ENCODE data around the gene PCDH10. TPM values are rescaled to one million over a fixed set of nuclear protein-coding genes. Genes with fewer than 3 reads are reported as not detected.

The PCDH10 gene
- 10 to 100 TPM in 1 of 4 donors, 1 to 10 TPM in 3; 4.6 to 17.5 (median 6.3) TPM for polyA plus RNA-seq (ENCODE audit: insufficient read length in 4 of 4)

GRCh38 chr4:133148690-133149363 is at the start of gene PCDH10:
TSS of gene PCDH10 (plus strand) at chr4:133149294. CDS start at chr4:133150141, 847 bp downstream.
- DNase-seq (ENCODE audit: low read depth in 4 of 4, low spot score in 3 of 4): peak; percentile 84 to 92 (median 89)

DNA sequence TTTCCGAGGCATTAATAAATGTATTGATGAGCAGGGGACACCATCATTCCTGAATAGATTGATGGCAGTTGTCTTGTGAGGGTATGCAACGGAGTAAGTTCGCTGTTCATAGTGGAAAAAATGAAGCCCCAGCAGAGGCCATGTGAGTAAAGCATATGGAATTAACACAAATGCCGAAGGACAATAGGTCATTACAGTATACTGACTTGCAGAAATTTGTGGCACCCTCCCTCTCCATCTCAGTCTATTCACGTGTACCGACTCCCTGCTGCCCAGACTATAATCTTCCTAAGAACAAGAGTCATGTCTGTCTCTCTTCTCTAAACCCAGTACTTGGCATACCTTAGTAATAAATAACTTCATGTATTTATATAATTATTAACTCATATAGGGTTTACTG is 47.1 kb upstream of the PCDH10 start:
- DNase-seq (ENCODE audit: low read depth in 4 of 4, low spot score in 3 of 4): no peak

DNA sequence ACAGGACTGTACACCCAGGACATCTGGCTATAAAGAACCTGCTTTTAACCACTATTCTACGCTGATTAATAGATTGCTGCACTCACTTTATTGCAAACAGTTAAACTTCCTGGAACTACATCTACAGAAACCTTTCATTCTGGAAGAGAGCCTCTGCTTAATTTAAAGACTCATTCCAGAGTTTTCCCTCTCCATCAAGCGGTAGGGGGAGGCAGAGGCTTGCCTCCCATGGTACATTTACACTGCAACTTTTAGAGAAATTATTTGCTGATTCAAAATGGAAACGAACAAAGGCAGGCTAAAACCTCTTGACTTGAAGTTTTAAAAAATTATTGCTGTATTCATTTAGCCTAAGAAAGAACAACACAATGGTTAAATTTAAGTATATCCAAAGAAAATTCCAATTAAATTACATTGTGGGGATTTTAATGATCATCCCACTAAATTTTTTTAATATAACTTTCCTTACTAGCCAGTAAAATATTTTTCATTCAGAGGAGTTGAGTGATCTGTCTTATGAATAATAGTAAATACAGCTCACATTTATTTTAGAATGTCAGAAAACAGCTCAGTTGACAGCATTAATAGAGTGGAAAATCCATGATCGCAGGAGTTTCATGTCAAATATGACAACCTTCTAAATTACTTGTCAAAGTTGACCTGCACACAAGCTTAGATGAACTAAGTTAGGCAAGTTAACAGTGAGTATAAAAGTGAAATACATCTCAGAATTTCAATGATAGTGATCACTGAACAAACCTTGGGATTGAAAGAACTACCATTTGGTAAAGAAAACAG is 46.3 kb upstream of the PCDH10 start:
- no peak for DNase-seq (ENCODE audit: low read depth in 4 of 4, low spot score in 3 of 4)

DNA sequence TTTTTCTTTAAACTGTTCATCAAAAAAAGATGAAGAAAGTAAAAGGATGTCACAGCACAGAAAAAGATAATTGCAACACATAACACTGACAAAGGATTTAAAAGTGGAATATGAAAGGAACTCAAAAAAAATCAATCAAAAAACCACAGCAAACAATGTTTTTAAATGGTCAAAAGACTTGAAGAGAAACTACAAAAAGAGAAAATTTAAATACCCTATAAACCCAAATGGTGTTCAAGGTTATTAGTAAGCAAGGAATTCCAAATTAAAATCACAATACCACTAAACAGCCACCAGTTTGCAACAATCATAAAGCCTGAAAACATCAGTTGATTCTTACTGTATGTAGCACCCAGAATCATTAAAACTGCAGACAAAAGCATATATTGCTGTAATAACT is 36.5 kb upstream of the PCDH10 start:
- DNase-seq (ENCODE audit: low read depth in 4 of 4, low spot score in 3 of 4): no peak

DNA sequence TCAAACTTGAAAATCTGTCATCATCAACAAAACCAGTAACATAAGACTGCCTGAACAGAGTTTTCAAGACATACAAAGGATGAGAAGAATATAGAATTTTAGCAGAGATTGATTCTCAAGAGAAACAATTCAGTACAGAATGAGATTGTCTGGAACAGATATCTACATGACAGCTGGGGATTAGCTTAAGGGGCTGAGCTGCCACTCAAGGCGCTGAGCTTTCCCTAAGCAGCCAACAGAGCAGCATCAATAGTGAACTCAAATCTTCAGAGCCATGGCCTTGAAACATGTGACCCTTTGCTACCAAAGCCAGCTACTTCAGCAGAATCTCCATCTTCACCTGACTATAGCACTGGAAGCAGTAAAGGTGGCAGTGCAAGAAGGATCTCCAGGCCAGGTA is 24.3 kb upstream of the PCDH10 start:
- no peak for DNase-seq (ENCODE audit: low read depth in 4 of 4, low spot score in 3 of 4)

DNA sequence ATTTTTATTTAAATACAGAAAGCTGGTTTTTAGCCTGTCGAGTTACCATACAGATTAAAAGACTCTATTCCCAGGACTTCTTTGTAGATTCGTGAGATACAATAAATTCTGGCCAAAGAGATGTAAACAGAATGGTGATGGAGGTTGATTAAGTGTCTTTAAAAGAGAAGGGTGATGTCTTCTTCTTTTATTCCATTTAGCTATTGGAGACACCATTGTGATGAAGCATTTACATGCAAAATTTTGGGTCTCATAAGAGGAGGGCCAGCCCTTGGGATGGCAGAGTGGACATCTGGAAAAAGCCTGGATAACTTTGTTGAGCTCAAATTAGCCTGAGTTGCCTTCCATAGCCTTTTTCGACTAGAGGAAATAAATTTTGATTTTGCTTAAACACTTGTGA is 21.6 kb upstream of the PCDH10 start:
- DNase-seq (ENCODE audit: low read depth in 4 of 4, low spot score in 3 of 4): no peak

DNA sequence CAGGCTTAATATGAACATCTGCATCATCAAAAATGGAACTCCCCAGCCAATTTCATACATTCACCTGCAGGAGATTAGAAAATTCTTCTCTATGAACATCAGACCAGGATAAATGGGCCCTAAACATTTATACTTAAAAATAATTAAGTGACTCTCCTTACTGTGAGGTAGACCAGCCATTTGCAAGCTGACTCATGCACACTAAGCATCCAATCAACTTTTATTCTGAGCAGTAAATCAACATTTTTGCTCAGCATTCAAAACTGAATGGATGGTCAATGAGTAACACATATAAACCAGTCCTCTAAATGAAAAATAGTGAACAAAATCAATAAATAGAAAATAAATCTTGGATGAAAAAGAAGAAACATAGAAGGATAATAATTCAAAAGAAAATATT is 19.9 kb upstream of the PCDH10 start:
- no peak for DNase-seq (ENCODE audit: low read depth in 4 of 4, low spot score in 3 of 4)

DNA sequence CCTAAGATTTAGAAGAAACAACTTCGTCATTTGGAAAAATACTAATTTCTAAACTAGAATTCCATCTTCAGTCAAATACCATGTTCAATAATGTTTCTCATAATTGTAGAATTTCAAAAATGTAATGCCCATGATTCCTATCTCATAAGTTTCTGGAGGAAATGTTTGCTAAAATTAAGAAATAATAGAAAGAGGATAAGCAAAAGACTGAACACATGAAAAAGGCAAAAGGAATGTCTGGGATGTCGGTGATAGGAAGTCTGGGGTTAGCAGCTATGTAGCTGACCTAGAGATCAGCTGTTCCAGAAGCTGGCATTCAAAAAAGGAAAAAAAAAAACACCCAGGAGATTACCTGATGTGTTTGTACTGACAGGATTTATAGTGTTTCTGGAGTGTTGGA is 18.9 kb upstream of the PCDH10 start:
- DNase-seq (ENCODE audit: low read depth in 4 of 4, low spot score in 3 of 4): no peak

DNA sequence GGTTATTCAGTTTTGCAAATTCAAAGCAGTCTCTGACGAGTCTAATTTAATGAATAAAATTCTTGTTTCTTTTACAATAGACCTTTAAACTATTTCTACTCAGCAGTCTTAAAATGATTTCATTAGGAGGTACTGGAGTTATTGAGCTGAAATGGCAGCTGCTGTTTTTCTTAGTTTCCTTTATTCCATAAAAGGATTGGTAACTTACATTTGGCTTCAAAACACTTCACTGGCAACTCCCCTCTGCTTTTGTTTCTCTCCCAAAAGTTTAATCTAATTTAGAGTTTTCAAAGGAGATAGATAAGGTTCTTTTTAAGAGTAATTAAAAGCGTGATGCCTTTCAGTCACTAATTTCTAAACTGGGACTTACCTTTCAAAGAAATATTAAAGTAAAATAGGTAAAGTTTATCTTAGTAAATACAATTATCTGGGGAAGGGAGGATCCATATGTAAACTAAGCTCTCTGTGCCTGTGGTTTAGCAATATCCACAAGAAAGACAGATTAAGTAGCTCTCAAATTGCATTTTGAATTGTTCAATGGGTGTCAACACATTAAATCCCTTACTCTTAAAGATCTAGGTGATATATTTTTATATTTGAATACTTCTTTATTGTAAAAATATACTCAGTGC is 17.1 kb upstream of the PCDH10 start:
- DNase-seq (ENCODE audit: low read depth in 4 of 4, low spot score in 3 of 4): no peak

DNA sequence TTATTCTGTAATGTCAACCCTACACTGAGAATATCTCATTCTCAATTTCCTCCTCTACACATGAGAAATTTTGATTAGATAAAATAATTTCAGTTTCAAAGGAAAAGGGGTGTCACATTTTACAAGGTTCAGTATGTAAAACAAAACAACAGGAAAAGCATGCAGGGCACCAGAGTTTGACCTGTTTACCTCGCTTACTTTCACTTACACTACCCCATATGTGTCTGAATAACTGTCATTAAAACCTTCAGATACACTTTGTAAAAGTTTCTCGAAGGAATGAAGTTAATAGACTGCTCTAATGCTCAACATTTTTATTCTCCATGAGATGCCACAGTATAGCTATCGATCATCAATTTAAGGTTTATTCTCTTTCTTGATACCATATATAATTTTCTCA is 12.3 kb upstream of the PCDH10 start:
- no peak for DNase-seq (ENCODE audit: low read depth in 4 of 4, low spot score in 3 of 4)

DNA sequence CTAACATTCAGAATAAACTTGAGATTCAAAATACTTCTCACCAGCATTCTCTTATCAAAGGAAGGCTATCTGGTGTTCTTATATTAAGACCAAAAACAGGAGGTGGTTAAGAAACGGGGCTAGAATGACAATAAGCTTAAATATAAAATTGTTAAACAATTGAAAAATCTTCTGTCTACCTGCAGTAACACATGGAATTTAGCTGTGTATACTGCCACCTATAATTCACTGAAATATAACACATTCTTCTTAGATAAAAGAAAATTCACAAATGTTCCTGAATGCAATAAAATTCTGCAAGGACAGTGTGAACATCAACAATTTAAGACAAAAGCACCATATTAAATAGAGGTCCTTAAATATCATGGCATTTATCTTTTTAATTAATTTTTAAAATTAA is 11.5 kb upstream of the PCDH10 start:
- DNase-seq (ENCODE audit: low read depth in 4 of 4, low spot score in 3 of 4): no peak

GRCh38 chr4:133143775-133144430 is 5.2 kb upstream of the PCDH10 start:
- DNase-seq (ENCODE audit: low read depth in 4 of 4, low spot score in 3 of 4): no peak

DNA sequence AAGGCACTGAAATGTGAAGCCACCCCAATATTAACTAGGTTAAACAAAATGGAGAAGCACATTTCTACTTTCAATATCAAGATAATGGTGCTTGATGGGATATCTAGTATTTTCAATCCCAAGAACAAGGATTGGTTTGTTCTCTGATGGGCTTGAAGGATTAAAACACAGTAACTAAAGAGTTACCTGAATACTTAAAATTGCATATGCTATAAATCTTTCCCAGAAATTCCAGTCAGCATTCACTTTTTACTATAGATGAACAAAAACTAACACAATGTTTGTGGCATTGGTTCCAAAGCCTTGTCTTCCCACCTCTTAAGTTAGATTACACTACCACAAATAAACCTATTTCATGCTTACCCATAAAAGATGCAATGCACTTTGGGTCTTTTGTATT is 3.9 kb upstream of the PCDH10 start:
- DNase-seq (ENCODE audit: low read depth in 4 of 4, low spot score in 3 of 4): no peak

DNA sequence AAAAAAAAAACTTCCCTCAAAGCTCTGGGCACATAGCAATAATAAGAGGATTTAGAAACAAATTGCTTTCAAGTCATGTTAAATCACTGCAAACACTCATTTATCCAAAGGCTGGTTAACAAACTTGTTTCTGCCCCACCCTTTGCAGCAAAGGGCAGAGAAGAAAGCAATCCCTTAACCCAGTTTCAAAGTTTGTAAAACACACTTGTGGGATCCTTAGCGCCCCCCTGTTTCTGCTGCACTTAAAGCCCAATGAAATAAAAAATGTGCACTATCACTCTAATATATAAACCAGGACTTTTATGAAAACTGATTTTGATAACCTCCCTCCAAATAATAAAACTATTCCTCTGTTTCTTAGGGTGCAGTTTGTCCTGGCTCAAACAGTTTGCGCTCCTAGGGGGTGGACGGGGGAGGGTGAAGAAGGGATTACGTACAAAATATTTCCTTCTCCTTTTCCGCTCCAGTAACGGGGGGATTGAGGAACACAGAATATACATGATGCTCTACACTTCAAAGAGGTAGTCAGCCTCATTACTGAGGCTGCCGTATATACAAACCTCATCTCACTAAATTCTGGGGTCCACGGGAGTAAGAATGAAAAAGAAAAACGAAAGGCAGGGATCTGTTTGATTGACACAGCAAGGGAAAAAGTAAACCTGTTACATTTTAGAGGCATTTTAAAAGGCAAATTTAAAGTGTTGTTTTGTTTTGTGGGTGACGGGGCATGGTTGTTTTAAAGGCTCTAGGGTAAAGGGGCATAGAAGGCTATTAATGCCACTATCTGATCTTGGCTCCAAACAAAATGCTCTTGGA is 3.1 kb upstream of the PCDH10 start:
- DNase-seq (ENCODE audit: low read depth in 4 of 4, low spot score in 3 of 4): no peak

GRCh38 chr4:133146574-133147241 is 2.4 kb upstream of the PCDH10 start:
- DNase-seq (ENCODE audit: low read depth in 4 of 4, low spot score in 3 of 4): peak in 2 of 4 donors; percentile 48 to 53

- no peak for DNase-seq (ENCODE audit: low read depth in 4 of 4, low spot score in 3 of 4)
Observed at GRCh38 chr4:133147286-133147821, 1.7 kb upstream of the PCDH10 start.

DNA sequence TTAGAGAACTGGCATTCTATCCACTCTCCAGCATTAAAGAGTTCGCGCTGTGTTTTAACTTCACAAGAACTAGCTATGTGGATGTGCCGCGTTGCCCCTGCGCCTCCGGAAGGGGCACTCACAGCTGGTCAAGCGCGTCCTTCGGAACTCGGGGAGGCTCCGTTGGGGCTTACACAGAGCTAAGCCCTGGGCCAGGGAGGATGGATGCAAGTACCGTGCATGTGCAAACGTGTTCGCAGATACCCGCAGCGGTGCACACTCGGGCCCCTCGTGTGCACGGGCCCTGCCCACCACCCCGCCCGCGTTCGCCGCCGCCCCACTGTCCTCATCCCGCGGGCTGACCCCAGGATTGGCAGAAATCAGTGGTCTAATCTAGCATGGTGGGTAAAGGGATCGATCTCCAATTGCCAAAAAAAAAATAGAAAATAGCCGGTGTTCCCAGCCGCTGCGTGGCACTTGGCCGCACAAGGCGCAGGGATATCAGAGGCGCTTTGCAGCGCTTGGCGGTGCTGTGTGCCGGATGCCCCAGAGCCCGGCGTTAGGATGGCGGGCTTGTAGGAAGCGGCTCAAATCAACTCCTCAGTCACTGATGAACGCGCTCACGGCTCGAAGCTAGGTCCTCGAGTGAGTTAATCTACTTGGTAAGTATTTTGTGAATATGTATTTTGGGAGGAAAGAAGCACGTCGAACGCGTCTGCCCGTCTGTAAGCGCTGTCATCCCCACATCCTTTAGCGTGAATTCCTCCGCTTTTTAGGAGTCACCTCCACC is 989 bp upstream of the PCDH10 start:
- peak in 1 of 4 donors; percentile 31 for DNase-seq (ENCODE audit: low read depth in 4 of 4, low spot score in 3 of 4)

DNA sequence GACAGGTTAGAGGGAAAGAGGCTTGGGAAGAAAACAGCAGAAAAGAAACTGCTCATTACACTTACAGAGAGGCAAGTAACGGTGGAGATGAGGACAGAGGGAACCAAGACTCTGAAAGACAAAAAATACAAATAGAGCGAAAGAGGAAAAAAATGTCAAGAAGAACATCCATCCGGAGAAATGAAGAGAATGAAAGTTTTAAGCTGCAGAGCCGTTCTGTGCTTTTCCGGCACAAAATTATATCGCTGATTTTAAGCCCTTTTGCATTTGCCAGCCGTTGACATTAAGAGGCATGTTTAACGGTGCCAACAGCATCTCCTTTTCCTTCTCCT is 236 bp downstream of the PCDH10 start:
- DNase-seq (ENCODE audit: low read depth in 4 of 4, low spot score in 3 of 4): no peak

DNA sequence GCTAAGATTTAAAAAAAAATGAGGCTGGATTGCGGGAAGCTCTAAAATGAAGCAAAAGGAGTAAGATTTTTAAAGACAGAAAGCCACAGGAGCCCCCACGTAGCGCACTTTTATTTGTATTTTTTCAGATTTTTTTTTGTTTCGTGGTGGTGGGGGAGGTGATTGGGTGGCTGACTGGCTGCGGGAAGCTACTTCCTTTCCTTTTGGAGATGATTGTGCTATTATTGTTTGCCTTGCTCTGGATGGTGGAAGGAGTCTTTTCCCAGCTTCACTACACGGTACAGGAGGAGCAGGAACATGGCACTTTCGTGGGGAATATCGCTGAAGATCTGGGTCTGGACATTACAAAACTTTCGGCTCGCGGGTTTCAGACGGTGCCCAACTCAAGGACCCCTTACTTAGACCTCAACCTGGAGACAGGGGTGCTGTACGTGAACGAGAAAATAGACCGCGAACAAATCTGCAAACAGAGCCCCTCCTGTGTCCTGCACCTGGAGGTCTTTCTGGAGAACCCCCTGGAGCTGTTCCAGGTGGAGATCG is 908 bp downstream of the PCDH10 start:
- no peak for DNase-seq (ENCODE audit: low read depth in 4 of 4, low spot score in 3 of 4)
